Activated CD8-positive, alpha-beta T cell treated with anti-CD3 and anti-CD28 coated beads for 36 hours (primary cell): ENCODE measurements around the gene AGPAT2. TPM values are rescaled to one million over a fixed set of nuclear protein-coding genes. Genes with fewer than 3 reads are reported as not detected.

Source experiments
- ATAC-seq: fragments of 200-7000 bp; cut with Tn5 transposase; one replicate; pipeline ENCODE4 v1.10.0; 2021; ENCODE audit warnings: mild to moderate bottlenecking, moderate library complexity
- CTCF ChIA-PET: fragments of 350-600 bp; sonication (Branson Sonifier 250); formaldehyde crosslinking; loops from one replicate; lab custom pipeline; 2021; ENCODE audit warnings: antibody characterized with exemption; lab: Charles Lee
- POLR2A ChIA-PET: fragments of 350-600 bp; sonication (Branson Sonifier 250); formaldehyde crosslinking; loops from one replicate; lab custom pipeline; 2021; ENCODE audit warnings: antibody characterized with exemption; lab: Charles Lee
- DNase-seq: peaks from one replicate; pipeline ENCODE4 v3.0.0-alpha.2; 2020
- H3K27ac Mint-ChIP-seq: one replicate; pipeline ENCODE4 v1.8.0; 2021; ENCODE audit warnings: mild to moderate bottlenecking, mixed read lengths
- H3K27me3 Mint-ChIP-seq: one replicate; pipeline ENCODE4 v1.8.0; 2021; ENCODE audit warnings: mixed read lengths
- H3K36me3 Mint-ChIP-seq: one replicate; pipeline ENCODE4 v1.8.0; 2021; ENCODE audit warnings: low read depth, mixed read lengths
- H3K4me1 Mint-ChIP-seq: one replicate; pipeline ENCODE4 v1.8.0; 2021; ENCODE audit warnings: low read depth, mixed read lengths
- H3K4me3 Mint-ChIP-seq: one replicate; pipeline ENCODE4 v1.8.0; 2021; ENCODE audit warnings: mild to moderate bottlenecking, moderate library complexity, mixed read lengths
- H3K9me3 Mint-ChIP-seq: one replicate; pipeline ENCODE4 v1.8.0; 2021; ENCODE audit warnings: mixed read lengths
- CTCF ChIP-seq: fragments of 200-600 bp; IDR thresholded peaks from one replicate; pipeline ENCODE4 v1.8.0; 2022; ENCODE audit warnings: antibody characterized with exemption, mild to moderate bottlenecking
- intact Hi-C: fragments of 100-400 bp; cut with micrococcal nuclease; formaldehyde crosslinking; loops from one replicate; pipeline ENCODE4 v1.10.0; 2022
- total RNA-seq, 2 experiments: library from RNA; stranded (reverse); gene quantifications; one replicate each; pipeline ENCODE4 v1.2.3, GENCODE V29; 2021

Gene AGPAT2
- total RNA-seq, 2 experiments from 2014 or later = 11.3 to 11.8 TPM

- intact Hi-C loops = no loop called here
- no peak for TF ChIP-seq CTCF
- no peaks in the 10 kb centered on the region for H3K36me3 Mint-ChIP-seq
- ChIA-PET POLR2A (interaction anchor here (0.9 kb wide), 1 partner anchor 9 kb away, joined by 3 read pairs; no protein-coding TSS in a partner anchor), CTCF (interaction anchor here (1.1 to 1.4 kb wide), 2 partner anchors 22 to 163 kb away, joined by 3 read pairs; no protein-coding TSS in a partner anchor)
- no peak for ATAC-seq
- DNase-seq = no peak
- no peaks in the 10 kb centered on the region for H3K4me1 Mint-ChIP-seq
- H3K4me3 Mint-ChIP-seq = no peak overlapping the region
- H3K9me3 Mint-ChIP-seq = no peaks in the 10 kb centered on the region
- peaks cover 10% of the 10 kb centered on the region for H3K27me3 Mint-ChIP-seq
- no peak overlapping the region for H3K27ac Mint-ChIP-seq
Measured at GRCh38 chr9:136650021-136650420, 37.2 kb downstream of the AGPAT2 start.

DNA sequence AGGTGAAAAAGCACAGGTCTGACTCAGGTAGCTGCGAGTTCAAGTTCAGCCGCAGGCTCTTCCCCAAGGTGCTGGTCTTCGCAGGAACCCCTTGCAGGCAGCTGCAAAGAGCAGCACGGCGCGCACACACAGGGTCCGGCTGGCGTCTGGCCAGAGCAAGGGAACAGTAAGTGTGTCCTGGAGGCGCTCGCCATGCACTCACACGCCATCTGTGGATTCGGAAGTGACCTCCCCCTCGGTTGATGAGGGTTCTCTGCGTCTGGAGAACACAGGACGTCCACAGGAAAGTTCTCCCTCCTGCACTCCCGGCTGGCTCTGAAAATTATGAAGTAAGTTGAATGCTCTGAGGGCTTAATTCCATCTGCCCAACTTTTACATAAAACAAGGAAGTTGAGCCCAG lies 38.5 kb downstream of the AGPAT2 start:
- Mint-ChIP-seq H3K4me1 (no peaks in the 10 kb centered on the region), H3K27ac (no peak overlapping the region), H3K4me3 (no peak overlapping the region), H3K9me3 (no peaks in the 10 kb centered on the region), H3K27me3 (peaks cover 13% of the 10 kb centered on the region), H3K36me3 (no peaks in the 10 kb centered on the region)
- intact Hi-C loops = no loop called here
- no peak for DNase-seq
- ChIA-PET CTCF (interaction anchor here (1.6 kb wide), 1 partner anchor 23 kb away, joined by 5 read pairs; no protein-coding TSS in a partner anchor), POLR2A (no interaction called here)
- no peak for ATAC-seq
- no peak for TF ChIP-seq CTCF

GRCh38 chr9:136646827-136647711 lies 40.2 kb downstream of the AGPAT2 start:
- Mint-ChIP-seq H3K4me1 (no peaks in the 10 kb centered on the region), H3K9me3 (no peaks in the 10 kb centered on the region), H3K4me3 (no peak overlapping the region), H3K27me3 (peaks cover 19% of the 10 kb centered on the region), H3K36me3 (no peaks in the 10 kb centered on the region), H3K27ac (no peak overlapping the region)
- CTCF ChIA-PET = interaction anchor here (1.1 to 1.6 kb wide), 3 partner anchors 15 to 160 kb away, joined by 3 to 5 read pairs (median 3); no protein-coding TSS in a partner anchor
- DNase-seq (no peak), ATAC-seq (no peak)
- no peak for TF ChIP-seq CTCF
- POLR2A ChIA-PET = no interaction called here
- intact Hi-C loops = no loop called here

DNA sequence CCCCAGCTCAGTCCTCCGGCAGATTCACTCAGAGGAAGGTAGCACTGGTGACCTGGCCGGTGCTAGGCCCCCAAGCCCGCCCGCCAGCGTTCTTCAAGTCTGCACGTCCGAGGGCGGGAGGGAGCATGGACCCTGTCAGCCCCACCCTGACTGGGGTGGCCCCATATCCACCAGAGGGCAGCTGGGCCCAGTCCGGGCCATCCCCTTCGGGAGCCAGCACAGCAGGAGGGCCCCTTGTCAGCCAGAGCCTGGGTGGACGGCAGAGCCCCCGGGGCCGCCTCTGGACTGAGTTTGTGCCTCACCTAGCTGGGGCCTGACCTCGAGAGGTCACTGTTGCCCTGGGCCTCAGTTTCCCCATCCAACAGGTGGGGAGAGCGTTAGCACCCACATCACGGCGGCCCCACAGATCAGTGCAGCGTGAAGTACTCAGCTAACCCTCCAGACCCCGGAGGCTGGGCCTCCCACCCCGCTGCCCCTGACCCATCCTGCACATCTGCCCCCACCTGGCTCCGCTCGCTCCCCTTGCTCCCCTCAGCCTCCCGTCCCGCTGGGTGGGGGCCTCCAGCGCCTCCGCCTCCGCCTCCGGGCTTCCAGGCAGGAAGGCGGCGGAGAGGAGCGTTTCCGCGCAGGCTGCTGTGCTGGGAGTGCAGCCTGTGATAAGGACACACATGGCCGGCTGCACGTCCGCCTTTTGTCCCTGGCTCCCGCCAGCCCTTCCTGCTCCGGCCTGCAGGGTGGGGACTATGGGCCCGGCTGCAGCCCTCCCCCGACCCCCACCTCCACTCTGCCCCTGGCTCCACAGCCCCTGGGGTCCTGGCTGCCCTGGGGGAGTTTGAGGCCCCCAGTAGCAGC lies 41.1 kb downstream of the AGPAT2 start:
- Mint-ChIP-seq H3K9me3 (no peaks in the 10 kb centered on the region), H3K4me1 (no peaks in the 10 kb centered on the region), H3K36me3 (no peaks in the 10 kb centered on the region), H3K4me3 (no peak overlapping the region), H3K27ac (no peak overlapping the region), H3K27me3 (peaks cover 19% of the 10 kb centered on the region)
- intact Hi-C loops = no loop called here
- ATAC-seq (no peak), DNase-seq (no peak)
- POLR2A ChIA-PET = interaction anchor here (0.5 kb wide), 1 partner anchor 154 kb away, joined by 3 read pairs; no protein-coding TSS in a partner anchor
- CTCF ChIA-PET = interaction anchor here (1.0 to 3.5 kb wide), 3 partner anchors 158 to 162 kb away, joined by 3 to 16 read pairs (median 3); no protein-coding TSS in a partner anchor
- TF ChIP-seq CTCF = no peak
